SHP77 treated with DMSO at 0.1 percent for 48 hours (cell line): Measurements from ENCODE around the gene NPAS3.
"Not testable (repeated sequence)": the region's sequence is repeated elsewhere in the genome, so short reads cannot be mapped to it uniquely, and the experiment has no call there.

Experiments used
- DNase-seq: peaks from one replicate; lab custom pipeline; 2025; lab: John Stamatoyannopoulos, UW

The NPAS3 gene

GRCh38 chr14:33081259-33081658 lies 142.6 kb downstream of the NPAS3 start:
- peak; percentile 85 for DNase-seq

GRCh38 chr14:33085799-33086198 lies 147.1 kb downstream of the NPAS3 start:
- no peak for DNase-seq

- DNase-seq: not testable (repeated sequence)
Observed at GRCh38 chr14:33088274-33088673, 149.6 kb downstream of the NPAS3 start.

- DNase-seq: no peak
Observed at GRCh38 chr14:33098016-33098415, 159.3 kb downstream of the NPAS3 start.

GRCh38 chr14:33103489-33103888 lies 164.8 kb downstream of the NPAS3 start:
- DNase-seq: no peak

GRCh38 chr14:33103966-33104365 lies 165.3 kb downstream of the NPAS3 start:
- DNase-seq: no peak

GRCh38 chr14:33110737-33111443 lies 172.2 kb downstream of the NPAS3 start:
- no peak for DNase-seq

GRCh38 chr14:33114331-33114730 lies 175.7 kb downstream of the NPAS3 start:
- no peak for DNase-seq

- peak; percentile 88 for DNase-seq
Observed at GRCh38 chr14:33118668-33119067, 180.0 kb downstream of the NPAS3 start.

GRCh38 chr14:33120341-33120740 lies 181.7 kb downstream of the NPAS3 start:
- no peak for DNase-seq

- no peak for DNase-seq
Observed at GRCh38 chr14:33120966-33121365, 182.3 kb downstream of the NPAS3 start.

GRCh38 chr14:33123281-33123680 lies 184.6 kb downstream of the NPAS3 start:
- no peak for DNase-seq

GRCh38 chr14:33126433-33126832 lies 187.8 kb downstream of the NPAS3 start:
- no peak for DNase-seq

- DNase-seq: no peak
Observed at GRCh38 chr14:33127531-33127930, 188.9 kb downstream of the NPAS3 start.

- DNase-seq: no peak
Observed at GRCh38 chr14:33131801-33132200, 193.1 kb downstream of the NPAS3 start.

GRCh38 chr14:33134162-33134561 lies 195.5 kb downstream of the NPAS3 start:
- no peak for DNase-seq

GRCh38 chr14:33134975-33135374 lies 196.3 kb downstream of the NPAS3 start:
- no peak for DNase-seq

- no peak for DNase-seq
Observed at GRCh38 chr14:33150666-33151428, 212.2 kb downstream of the NPAS3 start.

- no peak for DNase-seq
Observed at GRCh38 chr14:33163109-33163508, 224.4 kb downstream of the NPAS3 start.

- no peak for DNase-seq
Observed at GRCh38 chr14:33163600-33163999, 224.9 kb downstream of the NPAS3 start.

GRCh38 chr14:33165144-33165925 lies 226.7 kb downstream of the NPAS3 start:
- no peak for DNase-seq

- no peak for DNase-seq
Observed at GRCh38 chr14:33165926-33166289, 227.2 kb downstream of the NPAS3 start.

- DNase-seq: no peak
Observed at GRCh38 chr14:33175951-33176350, 237.3 kb downstream of the NPAS3 start.
